Smooth muscle cell (in vitro differentiated cells): ENCODE data around the gene BHLHE23. TPM values are rescaled to one million over a fixed set of nuclear protein-coding genes. Genes with fewer than 3 reads are reported as not detected.
"Not testable (repeated sequence)": the region's sequence is repeated elsewhere in the genome, so short reads cannot be mapped to it uniquely, and the experiment has no call there.

Experiments
- DNase-seq: peaks from one replicate; lab custom pipeline; 2025; ENCODE audit not compliant: unreplicated experiment; lab: John Stamatoyannopoulos, UW
- H2AFZ ChIP-seq: fragments of 200-600 bp; sonication (generic); 2 replicates; pipeline ENCODE4 v1.6.0; 2016; ENCODE audit warnings: antibody characterized with exemption, low read depth, mild to moderate bottlenecking
- H3F3A ChIP-seq: fragments of 200-600 bp; sonication (generic); 2 replicates; pipeline ENCODE4 v1.6.0; 2017; ENCODE audit warnings: antibody characterized with exemption, low read depth
- H3K27ac ChIP-seq: fragments of 200-600 bp; sonication (generic); 2 replicates; pipeline ENCODE4 v1.5.1; 2016; ENCODE audit warnings: low read depth, mild to moderate bottlenecking
- H3K27me3 ChIP-seq: fragments of 200-600 bp; sonication (generic); 2 replicates; pipeline ENCODE4 v1.6.1; 2016; ENCODE audit warnings: low read depth, mild to moderate bottlenecking
- H3K36me3 ChIP-seq: fragments of 200-600 bp; sonication (generic); 2 replicates; pipeline ENCODE4 v1.5.1; 2016; ENCODE audit warnings: low read depth
- H3K4me1 ChIP-seq: fragments of 200-600 bp; sonication (generic); 2 replicates; pipeline ENCODE4 v1.5.1; 2016; ENCODE audit warnings: low read depth
- H3K4me2 ChIP-seq: fragments of 200-600 bp; sonication (generic); 2 replicates; pipeline ENCODE4 v1.6.0; 2016; ENCODE audit warnings: mild to moderate bottlenecking
- H3K4me3 ChIP-seq: fragments of 200-600 bp; sonication (generic); 2 replicates; pipeline ENCODE4 v1.5.1; 2016; ENCODE audit warnings: mild to moderate bottlenecking
- H3K79me2 ChIP-seq: fragments of 200-600 bp; sonication (generic); 2 replicates; pipeline ENCODE4 v1.6.0; 2016; ENCODE audit warnings: low read depth, mild to moderate bottlenecking
- H3K9ac ChIP-seq: fragments of 200-600 bp; sonication (generic); 2 replicates; pipeline ENCODE4 v1.6.0; 2016; ENCODE audit warnings: low read depth
- H3K9me3 ChIP-seq: fragments of 200-600 bp; sonication (generic); replicated peaks from 2 replicates; pipeline ENCODE4 v1.5.1; 2016; ENCODE audit warnings: low read depth
- H4K20me1 ChIP-seq: fragments of 200-600 bp; sonication (generic); 2 replicates; pipeline ENCODE4 v1.6.0; 2016; ENCODE audit warnings: low read depth
- CTCF ChIP-seq: fragments of 200-600 bp; sonication (generic); IDR thresholded peaks from 2 replicates; pipeline ENCODE4 v1.5.1; 2017; ENCODE audit warnings: borderline replicate concordance, mild to moderate bottlenecking, antibody characterized with exemption; ENCODE audit not compliant: insufficient read depth, poor library complexity, severe bottlenecking
- WGBS: methylation state at CpG from one replicate; pipeline ENCODE4 v1.1.7; 2016; ENCODE audit warnings: low lambda C conversion rate; 5-methylcytosine and 5-hydroxymethylcytosine counted together
- polyA plus RNA-seq: library from polyadenylated mRNA; unstranded; fragments of >200 nt; fragmentation: Nextera tagmentation; extraction: Ambion mirVana; gene quantifications from 2 replicates; pipeline ENCODE4 v1.2.1, GENCODE V29; 2016
- total RNA-seq: library from RNA; depleted of rRNA; stranded (reverse); fragments of >200 nt; gene quantifications from 2 replicates; pipeline ENCODE4 v1.2.3, GENCODE V29; 2014

Gene BHLHE23
- total and polyA plus RNA-seq, 2 experiments from 2014 or later = not detected

GRCh38 chr20:63035603-63036185 lies 28.9 kb upstream of the BHLHE23 start:
- peaks cover 67% of the 10 kb centered on the region for H3K27me3 ChIP-seq
- WGBS = 91% methylated on average over 21 of the region's 23 CpGs

GRCh38 chr20:63034710-63035602 lies 28.2 kb upstream of the BHLHE23 start:
- H3K79me2 ChIP-seq, DNase-seq, H3K4me1 ChIP-seq, H3F3A ChIP-seq, H3K9ac ChIP-seq, H2AFZ ChIP-seq, H3K4me2 ChIP-seq, H3K9me3 ChIP-seq, H3K27ac ChIP-seq, H3K36me3 ChIP-seq, H4K20me1 ChIP-seq, H3K4me3 ChIP-seq: not testable (repeated sequence)
- WGBS = 89% methylated on average over 32 of the region's 44 CpGs
- peaks cover 67% of the 10 kb centered on the region for H3K27me3 ChIP-seq

More at GRCh38 chr20:63035603-63036185, 28.9 kb upstream of the BHLHE23 start:
- Histone ChIP-seq H3K9ac (no peak overlapping the region), H3K36me3 (no peaks in the 10 kb centered on the region), H3K27ac (no peak overlapping the region), H3F3A (no peaks in the 10 kb centered on the region), H3K9me3 (no peaks in the 10 kb centered on the region), H3K4me1 (peaks cover 8% of the 10 kb centered on the region), H4K20me1 (no peaks in the 10 kb centered on the region), H2AFZ (no peak overlapping the region), H3K4me3 (no peak overlapping the region), H3K79me2 (no peaks in the 10 kb centered on the region), H3K4me2 (no peak overlapping the region)
- no peak for DNase-seq
- no peak for TF ChIP-seq CTCF

GRCh38 chr20:63033794-63034709 lies 27.3 kb upstream of the BHLHE23 start:
- H3K79me2 ChIP-seq = no peaks in the 10 kb centered on the region
- H2AFZ ChIP-seq = no peak overlapping the region
- no peak overlapping the region for H3K9ac ChIP-seq
- H3F3A ChIP-seq = no peaks in the 10 kb centered on the region
- DNase-seq = no peak
- no peaks in the 10 kb centered on the region for H3K9me3 ChIP-seq
- H3K27me3 ChIP-seq = peaks cover 67% of the 10 kb centered on the region
- H3K27ac ChIP-seq = no peak overlapping the region
- 86% methylated on average over 33 of the region's 33 CpGs for WGBS
- no peak overlapping the region for H3K4me2 ChIP-seq
- TF ChIP-seq CTCF = no peak
- no peaks in the 10 kb centered on the region for H3K36me3 ChIP-seq
- H3K4me1 ChIP-seq = peaks cover 8% of the 10 kb centered on the region
- no peak overlapping the region for H3K4me3 ChIP-seq
- no peaks in the 10 kb centered on the region for H4K20me1 ChIP-seq
